Breast epithelium (tissue), 3 donors: Measurements from ENCODE around the gene GCLC.

Experiments
- POLR2A ChIP-seq: fragments of 450-650 bp; IDR thresholded peaks from one replicate; pipeline ENCODE4 v1.6.1; 2016; ENCODE audit warnings: antibody characterized with exemption, mild to moderate bottlenecking, moderate library complexity
- POLR2AphosphoS5 ChIP-seq, 3 donors: sonication (generic); formaldehyde crosslinking; IDR thresholded peaks; one replicate each; pipeline ENCODE4 v1.6.1; 2017; ENCODE audit warnings: antibody characterized with exemption in 3 of 3
- TF ChIP-seq, protein P1 (sequence below), 3 donors: fragments of 450-650 bp; IDR thresholded peaks; one replicate each; pipeline ENCODE4 v1.5.1; 2016 to 2017; ENCODE audit warnings: antibody characterized with exemption in 3 of 3, mild to moderate bottlenecking in 3 of 3, moderate library complexity in 3 of 3

GRCh38 chr6:53483423-53484353 lies 61.2 kb downstream of the GCLC start:
- TF ChIP-seq, protein P1, sequence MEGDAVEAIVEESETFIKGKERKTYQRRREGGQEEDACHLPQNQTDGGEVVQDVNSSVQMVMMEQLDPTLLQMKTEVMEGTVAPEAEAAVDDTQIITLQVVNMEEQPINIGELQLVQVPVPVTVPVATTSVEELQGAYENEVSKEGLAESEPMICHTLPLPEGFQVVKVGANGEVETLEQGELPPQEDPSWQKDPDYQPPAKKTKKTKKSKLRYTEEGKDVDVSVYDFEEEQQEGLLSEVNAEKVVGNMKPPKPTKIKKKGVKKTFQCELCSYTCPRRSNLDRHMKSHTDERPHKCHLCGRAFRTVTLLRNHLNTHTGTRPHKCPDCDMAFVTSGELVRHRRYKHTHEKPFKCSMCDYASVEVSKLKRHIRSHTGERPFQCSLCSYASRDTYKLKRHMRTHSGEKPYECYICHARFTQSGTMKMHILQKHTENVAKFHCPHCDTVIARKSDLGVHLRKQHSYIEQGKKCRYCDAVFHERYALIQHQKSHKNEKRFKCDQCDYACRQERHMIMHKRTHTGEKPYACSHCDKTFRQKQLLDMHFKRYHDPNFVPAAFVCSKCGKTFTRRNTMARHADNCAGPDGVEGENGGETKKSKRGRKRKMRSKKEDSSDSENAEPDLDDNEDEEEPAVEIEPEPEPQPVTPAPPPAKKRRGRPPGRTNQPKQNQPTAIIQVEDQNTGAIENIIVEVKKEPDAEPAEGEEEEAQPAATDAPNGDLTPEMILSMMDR (IDR thresholded peaks at IDR 0.05): no peak
- TF ChIP-seq POLR2A (no peak), POLR2AphosphoS5 (IDR thresholded peaks at IDR 0.05) (no peak)
